GM19467 (cell line): ENCODE results near the gene BCKDK.
"Not testable (repeated sequence)": the region's sequence is repeated elsewhere in the genome, so short reads cannot be mapped to it uniquely, and the experiment has no call there.

Experiments
- ATAC-seq: cut with Tn5 transposase; IDR thresholded peaks from one replicate; pipeline ENCODE4 v1.9.1; 2021; ENCODE audit warnings: mild to moderate bottlenecking, moderate library complexity; ENCODE audit not compliant: unreplicated experiment

The BCKDK gene

DNA sequence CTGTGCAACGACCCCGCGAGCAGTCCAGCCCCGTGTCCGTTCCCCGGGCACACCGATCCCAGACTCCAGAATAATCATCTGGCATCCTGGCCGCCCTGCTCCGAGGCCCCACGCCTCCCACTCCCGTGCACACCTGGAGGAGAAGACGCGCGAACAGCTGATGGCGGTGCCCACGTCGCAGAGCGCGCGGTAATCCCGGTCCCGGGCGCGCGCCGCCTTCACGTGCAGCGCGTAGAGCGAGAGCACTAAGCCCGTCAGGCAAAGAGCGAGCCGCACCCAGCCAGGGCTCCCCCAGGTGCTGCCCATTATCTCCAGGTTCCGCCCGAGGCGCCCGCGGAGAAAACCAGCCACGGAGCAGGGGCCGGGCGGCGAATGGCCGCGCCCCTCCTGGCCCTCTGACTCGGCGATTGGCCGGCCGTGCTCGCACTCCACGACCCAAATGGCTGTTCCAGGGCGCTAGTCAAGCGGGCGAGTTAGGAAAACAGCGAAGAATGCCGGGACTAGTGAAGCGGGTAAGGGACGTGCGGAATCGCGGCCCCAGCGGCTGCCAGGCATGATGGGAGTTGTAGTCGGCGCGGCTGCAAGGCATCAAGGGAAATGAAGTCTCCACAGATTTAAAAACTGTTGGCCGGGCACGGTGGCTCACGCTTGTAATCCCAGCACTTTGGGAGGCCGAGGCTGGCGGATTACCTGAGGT is 13.6 kb upstream of the BCKDK start, which contains the start of gene VKORC1:
TSS of gene VKORC1 (minus strand) at position 374 of the 697 bp plus-strand sequence. CDS start at position 306, 68 bp downstream.
- peak; percentile 78 for ATAC-seq

DNA sequence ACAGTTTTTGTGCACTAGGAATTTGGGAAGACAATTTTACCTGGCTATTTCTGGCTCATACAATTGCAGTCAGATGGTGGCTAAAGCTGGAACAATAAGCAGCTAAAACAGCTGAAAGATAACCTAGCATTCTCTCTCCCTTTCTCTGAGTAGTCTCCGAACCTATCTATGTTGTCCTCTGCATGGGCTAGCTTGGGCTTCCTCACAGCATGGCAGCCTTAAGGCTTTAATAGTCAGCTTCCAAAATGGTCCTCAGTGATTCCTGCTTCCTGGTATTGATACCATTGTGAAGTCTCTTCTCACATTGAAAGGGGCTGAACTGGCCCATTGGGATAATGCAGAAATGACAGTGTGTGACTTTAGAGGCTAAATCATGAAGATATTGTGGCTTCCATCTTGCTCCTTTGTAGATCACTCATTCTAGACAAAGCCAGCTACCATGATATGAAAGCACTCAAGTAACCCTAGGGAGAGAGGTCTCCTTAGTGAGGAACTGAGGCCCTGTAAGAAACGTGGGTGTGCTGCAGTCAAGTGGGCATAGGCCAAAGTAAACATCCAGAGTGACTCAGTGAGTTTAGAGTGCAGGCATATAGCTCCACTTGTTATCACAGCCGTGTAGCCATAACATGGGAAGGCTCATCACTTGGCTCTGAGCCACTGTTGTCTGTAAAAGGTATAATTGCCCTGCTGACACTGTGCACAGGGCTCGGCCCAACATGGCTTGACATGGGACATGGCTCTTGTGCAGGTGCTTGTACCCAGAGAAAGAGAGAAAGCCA is 8.1 kb upstream of the BCKDK start:
- ATAC-seq: no peak

DNA sequence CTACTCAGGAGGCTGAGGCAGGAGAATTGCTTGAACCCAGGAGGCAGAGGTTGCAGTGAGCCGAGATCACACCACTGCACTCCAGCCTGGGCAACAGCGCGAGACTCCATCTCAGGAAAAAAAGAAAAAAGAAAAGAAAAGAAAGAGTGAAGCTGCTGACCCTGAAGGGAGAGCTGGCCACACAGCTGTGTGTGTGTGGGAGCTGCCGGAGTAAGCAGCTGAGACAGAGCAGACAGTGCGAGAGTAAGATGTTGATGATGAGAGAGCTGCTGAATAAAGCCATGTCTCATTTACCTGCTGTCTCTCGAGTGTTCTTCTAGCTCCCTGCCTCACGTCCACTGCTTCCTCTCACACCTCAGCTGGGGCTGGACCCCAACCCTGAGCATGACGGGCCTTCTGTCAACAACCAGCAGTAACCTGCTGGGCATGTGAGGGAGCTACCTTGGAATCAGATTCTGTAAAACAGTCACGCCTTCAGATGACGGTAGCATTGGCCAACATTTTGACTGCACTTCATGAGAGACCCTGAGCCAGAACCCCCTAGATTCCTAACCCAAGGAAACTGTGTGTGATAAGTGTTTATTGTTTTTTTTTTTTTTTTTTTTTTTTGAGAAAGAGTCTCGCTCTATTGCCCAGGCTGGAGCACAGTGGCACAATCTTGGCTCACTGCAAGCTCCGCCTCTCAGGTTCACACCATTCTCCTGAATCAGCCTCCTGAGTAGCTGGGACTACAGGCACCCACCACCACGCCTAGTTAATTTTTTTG is 7.1 kb upstream of the BCKDK start:
- not testable (repeated sequence) for ATAC-seq

DNA sequence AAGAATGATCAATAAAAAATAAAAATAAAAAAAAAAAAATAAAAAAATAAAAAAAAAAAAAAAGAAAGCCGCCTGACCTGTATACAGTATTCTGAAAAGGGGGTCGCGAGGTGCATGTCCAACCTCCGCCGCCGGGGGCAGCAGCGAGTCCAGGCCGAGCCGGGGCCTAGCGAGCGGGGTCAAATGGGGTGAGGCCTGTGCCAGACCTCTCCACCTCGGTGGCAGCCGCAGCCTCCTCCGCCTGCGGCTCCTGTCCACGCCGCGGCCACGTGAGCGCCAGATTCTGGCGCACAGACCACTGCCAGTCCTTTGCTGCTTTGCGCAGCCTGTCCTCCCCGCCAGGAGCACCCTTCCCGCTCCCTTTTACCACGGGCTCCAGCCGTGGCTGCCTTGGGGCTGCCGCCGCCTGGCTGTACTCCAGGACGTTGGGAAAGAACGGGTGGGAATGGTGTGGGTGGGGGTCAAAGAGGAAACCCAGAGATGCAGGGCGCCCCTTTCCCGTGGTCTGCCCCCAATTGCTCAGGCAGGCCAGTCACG is 2.4 kb upstream of the BCKDK start:
- peak; percentile 52 for ATAC-seq

DNA sequence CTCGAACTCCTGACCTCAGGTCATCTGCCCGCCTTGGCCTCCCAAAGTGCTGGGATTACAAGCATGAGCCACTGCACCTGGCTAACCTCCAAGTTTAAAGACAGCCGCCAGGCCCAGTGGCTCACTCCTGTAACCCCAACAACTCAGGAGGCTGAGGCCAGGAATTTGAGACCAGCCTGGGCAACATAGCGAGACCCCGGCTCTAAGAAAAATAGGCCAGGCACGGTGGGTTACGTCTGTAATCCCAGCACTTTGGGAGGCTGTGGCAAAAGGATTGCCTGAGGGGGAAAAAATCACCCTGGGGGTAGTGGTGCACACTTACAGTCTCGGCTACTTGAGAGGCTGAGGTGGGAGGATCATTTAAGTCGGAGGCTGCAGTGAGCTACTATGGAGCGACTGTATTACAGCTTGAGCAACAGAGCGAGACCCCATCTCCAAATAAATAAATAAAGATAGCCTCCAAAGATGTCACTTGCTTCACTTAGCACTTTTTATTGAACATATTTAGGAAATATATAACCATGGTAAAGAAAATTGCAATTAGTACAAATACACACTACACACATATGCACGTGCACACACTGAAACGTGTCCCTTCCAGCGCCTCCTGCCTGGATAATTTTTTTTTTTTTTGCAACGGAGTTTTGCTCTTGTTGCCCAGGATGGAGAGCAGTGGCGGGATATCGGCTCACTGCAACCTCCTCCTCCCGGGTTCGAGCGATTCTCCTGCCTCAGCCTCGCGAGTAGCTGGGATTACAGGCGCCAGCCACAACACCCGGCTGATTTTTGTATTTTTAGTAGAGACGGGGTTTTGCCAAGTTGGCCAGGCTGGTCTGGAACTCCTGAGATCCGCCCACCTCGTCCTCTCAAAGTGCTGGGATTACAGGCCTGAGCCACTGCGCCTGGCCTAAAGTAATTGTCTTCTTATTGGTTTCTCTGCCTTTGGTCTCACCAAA is 1.4 kb upstream of the BCKDK start:
- no peak for ATAC-seq

DNA sequence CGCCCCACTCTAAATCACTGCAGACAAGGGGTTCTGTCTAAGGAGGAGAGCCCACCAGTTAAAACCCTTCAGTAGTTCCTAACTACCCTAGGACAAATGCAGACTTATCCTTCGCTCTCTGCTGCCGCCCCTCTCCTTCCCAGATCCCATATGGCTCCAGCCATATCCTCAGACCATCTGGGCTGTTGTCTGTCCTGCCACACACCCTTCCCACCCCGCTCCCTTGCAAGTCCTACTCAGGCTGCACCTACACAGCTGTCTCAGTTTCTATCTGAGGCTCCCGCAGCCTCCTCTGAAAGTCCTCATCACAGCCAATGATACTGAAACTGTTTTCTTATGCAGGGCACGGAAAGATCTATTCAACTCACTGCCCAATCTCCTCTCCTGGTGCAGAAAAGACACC is 720 bp upstream of the BCKDK start:
- no peak for ATAC-seq

DNA sequence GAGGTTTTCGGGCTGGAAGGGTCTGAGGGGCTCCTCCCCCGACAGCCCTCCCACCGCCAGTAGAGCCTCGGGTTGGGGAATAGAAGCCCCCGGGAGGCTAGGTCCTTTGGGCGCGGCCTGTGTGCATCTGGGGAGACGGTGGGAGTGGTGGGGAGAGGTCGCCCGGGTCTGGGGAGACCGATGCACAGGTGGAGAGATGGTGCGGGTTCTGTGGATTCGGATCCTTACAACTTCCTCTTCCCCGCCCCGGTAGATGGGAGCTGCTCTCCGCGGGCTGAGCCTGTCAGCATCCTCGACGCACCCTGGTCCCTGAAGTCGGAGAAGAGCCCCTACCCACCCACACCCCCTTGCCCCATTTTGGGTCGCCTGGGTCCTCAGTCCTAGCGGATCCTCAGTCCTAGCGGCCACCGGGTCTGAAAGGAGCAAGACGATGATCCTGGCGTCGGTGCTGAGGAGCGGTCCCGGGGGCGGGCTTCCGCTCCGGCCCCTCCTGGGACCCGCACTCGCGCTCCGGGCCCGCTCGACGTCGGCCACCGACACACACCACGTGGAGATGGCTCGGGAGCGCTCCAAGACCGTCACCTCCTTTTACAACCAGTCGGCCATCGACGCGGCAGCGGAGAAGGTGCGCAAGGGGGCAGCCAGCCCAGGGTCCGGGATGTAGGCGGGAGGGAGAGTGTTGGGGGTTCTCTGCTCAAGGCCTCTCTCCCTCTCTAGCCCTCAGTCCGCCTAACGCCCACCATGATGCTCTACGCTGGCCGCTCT is 790 bp downstream of the BCKDK start:
- no peak for ATAC-seq

DNA sequence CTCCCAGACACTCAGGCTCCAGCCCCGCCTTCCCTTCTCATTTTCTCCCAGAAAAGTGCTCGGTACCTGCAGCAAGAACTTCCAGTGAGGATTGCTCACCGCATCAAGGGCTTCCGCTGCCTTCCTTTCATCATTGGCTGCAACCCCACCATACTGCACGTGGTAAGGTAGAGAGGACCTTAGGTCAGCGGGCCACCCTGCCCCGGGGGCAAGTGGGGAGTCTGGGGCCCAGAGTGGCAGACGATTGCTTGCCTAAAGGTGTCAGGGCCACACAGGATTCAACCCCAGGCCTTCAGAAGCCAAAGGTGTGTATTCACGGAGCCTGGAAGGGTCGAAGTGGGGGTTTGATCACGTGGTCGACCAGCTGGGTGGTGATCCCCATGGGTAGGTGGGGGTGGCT is 1.4 kb downstream of the BCKDK start:
- no peak for ATAC-seq

DNA sequence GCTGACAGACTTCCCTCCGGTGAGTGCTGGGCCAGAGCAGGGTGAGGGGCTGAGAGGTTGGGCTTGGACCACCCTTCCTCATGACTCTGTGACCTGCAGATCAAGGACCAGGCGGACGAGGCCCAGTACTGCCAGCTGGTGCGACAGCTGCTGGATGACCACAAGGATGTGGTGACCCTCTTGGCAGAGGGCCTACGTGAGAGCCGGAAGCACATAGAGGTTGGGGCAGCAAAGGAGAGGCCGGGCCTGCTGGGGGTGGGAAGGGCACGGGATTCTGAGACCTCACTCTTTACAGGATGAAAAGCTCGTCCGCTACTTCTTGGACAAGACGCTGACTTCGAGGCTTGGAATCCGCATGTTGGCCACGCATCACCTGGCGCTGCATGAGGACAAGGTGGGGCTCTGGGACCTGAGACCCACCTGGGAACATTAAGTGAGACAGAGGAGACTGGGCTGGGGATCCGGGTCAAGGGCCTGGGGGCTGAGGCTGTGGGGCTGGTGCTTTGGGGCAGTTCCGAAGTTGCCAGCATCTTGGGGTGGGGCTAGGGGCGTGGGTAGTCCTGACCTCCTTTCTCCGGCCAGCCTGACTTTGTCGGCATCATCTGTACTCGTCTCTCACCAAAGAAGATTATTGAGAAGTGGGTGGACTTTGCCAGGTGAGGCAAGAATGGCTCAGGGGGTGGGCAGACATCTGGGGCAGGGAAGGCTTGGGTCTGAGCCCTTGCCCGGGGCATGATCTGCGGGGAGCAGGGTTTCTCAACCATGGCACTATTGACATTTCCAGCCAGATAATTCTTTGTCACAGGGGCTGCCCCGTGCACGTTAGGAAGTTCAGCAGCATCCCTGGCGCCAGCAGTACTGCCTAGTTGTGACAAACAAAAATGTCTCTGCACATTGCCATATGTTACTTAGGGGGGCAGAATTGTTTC is 2.2 kb downstream of the BCKDK start:
- no peak for ATAC-seq

DNA sequence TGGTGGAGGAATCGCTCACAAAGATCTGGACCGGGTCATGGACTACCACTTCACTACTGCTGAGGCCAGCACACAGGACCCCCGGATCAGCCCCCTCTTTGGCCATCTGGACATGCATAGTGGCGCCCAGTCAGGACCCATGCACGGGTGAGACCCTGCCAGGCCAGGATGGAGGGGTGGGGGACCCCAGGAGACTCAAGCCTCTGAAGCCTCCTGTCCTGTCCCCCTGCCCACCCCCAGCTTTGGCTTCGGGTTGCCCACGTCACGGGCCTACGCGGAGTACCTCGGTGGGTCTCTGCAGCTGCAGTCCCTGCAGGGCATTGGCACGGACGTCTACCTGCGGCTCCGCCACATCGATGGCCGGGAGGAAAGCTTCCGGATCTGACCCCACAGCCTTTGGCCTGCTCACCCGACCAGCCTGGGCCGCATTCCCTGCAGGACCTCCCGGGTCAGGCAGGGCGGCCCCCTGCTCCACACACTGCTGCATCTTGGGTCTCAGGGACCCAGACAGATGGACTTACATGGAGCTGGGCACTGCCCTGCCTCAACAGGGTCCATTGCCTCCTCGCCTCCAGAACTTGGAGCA is 3.8 kb downstream of the BCKDK start:
- no peak for ATAC-seq

DNA sequence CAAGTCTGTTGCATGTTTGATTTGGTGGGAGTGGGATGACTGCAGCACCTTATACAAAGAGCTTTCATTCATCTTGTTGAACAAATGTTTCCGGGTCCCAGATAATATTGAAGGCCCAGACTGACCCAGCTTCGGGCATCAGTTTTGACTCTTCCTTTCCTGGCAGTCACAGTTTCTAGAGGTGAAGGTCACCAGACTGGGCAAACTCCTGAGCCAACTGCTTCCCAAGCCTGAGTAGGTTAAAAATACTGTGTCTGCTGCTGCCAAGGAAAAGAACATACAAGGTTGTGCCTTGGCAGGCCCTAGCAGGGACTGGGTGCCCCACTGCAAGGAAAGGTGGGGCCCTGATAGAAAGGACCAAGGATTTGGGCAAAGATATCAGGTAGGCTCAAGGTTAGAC is 4.5 kb downstream of the BCKDK start:
- no peak for ATAC-seq

DNA sequence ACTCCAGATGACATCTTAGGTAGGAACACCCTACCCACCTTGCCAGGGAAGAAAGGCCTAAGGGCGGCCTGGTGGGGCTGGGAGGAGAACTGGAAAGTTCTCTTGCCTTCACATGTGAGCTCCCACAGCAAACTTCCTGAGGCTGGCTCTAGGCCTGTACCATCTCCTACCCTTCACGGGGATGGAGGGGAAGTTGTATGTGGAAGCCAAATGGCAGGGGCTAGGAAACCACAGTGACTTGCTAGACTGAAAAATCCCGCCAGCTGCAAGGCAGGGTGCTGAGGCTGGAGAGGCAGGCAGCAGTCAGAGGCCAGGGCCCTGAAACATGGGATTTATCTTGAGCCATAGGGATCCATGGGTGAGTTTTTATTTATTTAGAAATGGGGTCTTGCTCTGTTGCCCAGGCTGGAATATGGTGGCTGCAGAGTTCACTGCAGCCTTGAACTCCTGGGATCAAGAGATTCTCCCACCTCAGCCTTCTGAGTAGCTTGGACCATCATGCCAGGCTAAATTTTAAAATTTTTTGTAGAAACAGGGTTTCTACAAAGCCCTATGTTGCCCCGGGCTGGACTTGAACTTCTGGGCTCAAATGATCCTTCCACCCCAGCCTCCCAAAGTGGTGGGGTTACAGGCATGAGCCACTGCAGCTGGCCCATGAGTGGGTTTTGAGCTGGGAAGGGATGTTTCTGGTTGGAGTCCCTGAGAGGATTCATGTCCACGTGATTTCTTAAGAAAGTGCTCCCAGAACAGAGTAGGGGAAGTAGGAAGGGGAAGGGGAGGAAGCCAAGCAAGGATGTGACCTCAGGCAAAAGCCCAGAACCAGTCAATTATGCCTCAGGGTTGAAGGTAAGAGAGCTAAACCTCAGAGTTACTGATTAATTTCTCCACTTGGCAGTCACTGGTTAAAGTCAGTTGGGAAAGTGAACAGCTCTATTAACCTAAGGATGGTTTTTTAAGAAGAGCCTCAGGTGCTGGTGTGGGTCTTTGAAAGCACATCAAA is 5.2 kb downstream of the BCKDK start:
- no peak for ATAC-seq

DNA sequence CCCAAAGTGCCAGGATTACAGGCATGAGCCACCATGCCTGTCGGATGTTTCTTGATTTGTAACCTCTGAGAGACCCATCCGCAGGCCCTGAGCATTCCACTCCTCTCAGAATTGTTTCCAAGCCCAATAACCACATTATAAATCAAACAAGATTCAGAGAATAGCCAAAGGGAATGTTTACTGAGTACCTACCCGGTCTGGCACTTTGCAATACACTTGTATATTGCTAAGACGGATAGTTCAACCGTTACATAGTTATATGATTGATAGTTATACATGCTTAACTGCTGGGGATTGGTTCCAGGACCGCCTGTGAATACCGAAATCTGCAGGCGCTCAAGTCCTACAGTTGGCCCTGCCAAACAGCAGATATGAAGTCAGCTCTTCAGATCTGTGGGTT is 6.3 kb downstream of the BCKDK start:
- ATAC-seq: no peak

DNA sequence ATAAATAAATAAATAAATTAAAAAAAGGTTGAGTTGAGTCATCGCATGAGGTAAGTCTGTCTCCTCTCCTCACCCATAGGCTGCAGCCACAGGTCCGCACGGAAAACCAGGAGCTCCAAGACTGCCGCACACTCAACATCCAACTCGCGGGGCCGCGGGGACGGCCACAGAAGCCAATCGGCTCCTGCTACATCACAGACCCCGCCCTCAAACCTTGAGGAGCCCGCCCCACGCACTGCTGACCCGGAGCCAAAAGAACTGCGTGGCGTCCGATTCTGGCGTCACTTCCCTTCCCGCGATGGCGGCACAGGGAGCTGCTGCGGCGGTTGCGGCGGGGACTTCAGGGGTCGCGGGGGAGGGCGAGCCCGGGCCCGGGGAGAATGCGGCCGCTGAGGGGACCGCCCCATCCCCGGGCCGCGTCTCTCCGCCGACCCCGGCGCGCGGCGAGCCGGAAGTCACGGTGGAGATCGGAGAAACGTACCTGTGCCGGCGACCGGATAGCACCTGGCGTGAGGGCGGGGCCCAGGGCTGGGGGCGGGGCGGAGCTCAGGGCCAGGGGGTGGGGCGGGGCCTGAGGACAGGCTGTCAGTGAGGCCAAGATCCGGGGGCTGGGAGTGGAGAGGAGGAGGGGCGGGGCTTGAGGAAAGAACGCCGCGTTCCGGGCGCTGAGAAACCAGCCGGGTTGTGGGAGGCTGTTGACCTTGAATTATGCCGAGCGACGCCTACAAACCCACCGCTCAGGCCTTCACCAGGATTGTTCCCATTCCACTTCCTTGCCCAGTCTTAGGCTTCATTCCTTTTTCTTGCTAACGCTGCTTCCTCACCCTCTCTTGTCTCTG is 9.4 kb downstream of the BCKDK start, which contains the start of gene KAT8:
TSS of gene KAT8 (plus strand) at position 281 of the 839 bp plus-strand sequence. CDS start at position 299, 18 bp downstream.
- ATAC-seq: peak; percentile 83

DNA sequence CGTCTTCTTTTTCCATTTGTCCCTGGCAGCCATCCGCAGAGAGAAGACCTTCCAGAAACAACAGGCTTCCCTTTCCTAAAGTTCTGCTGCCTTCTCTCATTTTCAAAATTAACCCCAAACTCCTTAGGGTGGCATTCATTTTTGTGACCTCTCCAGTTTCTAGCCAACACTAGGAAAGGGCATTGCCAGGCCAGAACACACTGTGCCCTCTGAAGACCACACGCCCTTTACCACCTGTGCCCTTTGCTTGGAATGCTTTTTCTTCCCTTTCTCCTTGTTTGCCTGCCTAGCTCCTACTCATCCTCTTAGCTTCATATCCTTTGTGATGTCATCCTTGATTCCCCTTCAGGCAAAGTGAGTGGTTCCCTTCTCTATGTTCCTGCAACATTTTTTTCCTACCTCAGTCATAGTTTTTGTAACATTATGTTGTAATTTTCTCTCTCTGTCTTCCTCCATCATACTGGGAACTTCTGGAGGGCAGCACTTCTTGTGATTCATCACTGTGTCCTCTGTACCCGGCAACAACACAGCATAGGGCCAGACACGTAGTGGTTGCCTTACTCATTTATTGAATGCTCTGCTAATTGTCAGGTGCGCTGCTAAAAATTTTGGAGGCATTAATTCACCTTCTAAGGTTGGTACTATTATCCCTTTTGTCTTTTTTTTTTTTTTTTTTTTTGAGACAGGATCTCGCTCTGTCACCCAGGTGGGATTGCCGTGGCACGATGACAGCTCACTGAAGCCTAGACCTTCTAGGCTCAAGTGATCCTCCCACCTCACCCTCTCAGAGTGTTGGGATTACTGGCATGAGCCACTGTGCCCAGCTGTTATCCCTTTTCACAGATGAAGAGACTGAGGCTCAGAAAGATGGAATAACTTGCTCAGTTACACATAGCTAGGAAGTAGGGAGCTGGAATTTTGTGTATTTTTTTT is 10.3 kb downstream of the BCKDK start:
- ATAC-seq: no peak
